Measurements from ENCODE around the gene JAKMIP2.

GRCh38 chr5:147611483-147611882 is 171.0 kb downstream of the JAKMIP2 start:
- TF ChIP-seq CTCF (IDR thresholded peaks at IDR 0.05; ENCODE audit: poor library complexity, severe bottlenecking), result no peak
- no peak for TF ChIP-seq EZH2 (IDR thresholded peaks at IDR 0.05; ENCODE audit: borderline replicate concordance, insufficient read depth, low read length, poor library complexity, severe bottlenecking)
- TF ChIP-seq TAF1 (IDR thresholded peaks at IDR 0.05; ENCODE audit: low read depth), result no peak
- no peak for TF ChIP-seq POLR2AphosphoS5 (IDR thresholded peaks at IDR 0.05)
- no peak for TF ChIP-seq SMC3 (conservative IDR thresholded peaks at IDR 0.05; ENCODE audit: poor library complexity)
- TF ChIP-seq MXI1 (conservative IDR thresholded peaks at IDR 0.05; ENCODE audit: poor library complexity, severe bottlenecking), result no peak
- no peak for TF ChIP-seq REST (IDR thresholded peaks at IDR 0.05; ENCODE audit: borderline replicate concordance)
- no peak for TF ChIP-seq EP300 (conservative IDR thresholded peaks at IDR 0.05; ENCODE audit: poor library complexity, severe bottlenecking)
- TF ChIP-seq RAD21 (conservative IDR thresholded peaks at IDR 0.05), result no peak
